Measurements from ENCODE around the gene NFIB. TPM values are rescaled to one million over a fixed set of nuclear protein-coding genes. Genes with fewer than 3 reads are reported as not detected.

The NFIB gene
- total and polyA plus RNA-seq, 2 of the 4 experiments (the other 2 are of a cell fraction) = 1.4 to 2.0 TPM

- DNase-seq (no peak), ATAC-seq (ENCODE audit: low read depth) (no peak)
- Histone ChIP-seq H3K4me2 (ENCODE audit: low read depth, low read length) (no peak overlapping the region), H3K18ac (ENCODE audit: low read depth, low read length) (no peak overlapping the region), H3K9me1 (ENCODE audit: insufficient read depth, low read length) (no peaks in the 10 kb centered on the region), H3K9me3 (ENCODE audit: control insufficient read depth, insufficient read depth, low read length) (peaks cover 10% of the 10 kb centered on the region; the same call in 1 of the 2 replicates), H3K27me3 (ENCODE audit: control insufficient read depth, insufficient read depth, low read length) (peaks cover 86% of the 10 kb centered on the region), H2BK5ac (ENCODE audit: low read depth, low read length, poor library complexity, severe bottlenecking) (no peak overlapping the region), H3K36me3 (ENCODE audit: control insufficient read depth, insufficient read depth, low read length) (no peaks in the 10 kb centered on the region), H2AK5ac (ENCODE audit: low read depth, low read length) (no peak overlapping the region), H4K20me1 (ENCODE audit: insufficient read depth, low read length) (no peaks in the 10 kb centered on the region; the same call in 1 of the 2 replicates), H3K23ac (ENCODE audit: low read depth, low read length) (no peak overlapping the region), H3K4me3 (ENCODE audit: insufficient read depth, low read depth, low read length) (no peak overlapping the region), H2BK15ac (ENCODE audit: low read depth, low read length) (no peak overlapping the region), H4K5ac (ENCODE audit: low read depth, low read length) (no peak overlapping the region), H3K9ac (ENCODE audit: low read depth, low read length) (no peak overlapping the region), H4K8ac (ENCODE audit: low read depth in 2 of 2, low read length in 2 of 2) (no peak overlapping the region), H3K14ac (replicated peaks; ENCODE audit: low read depth, low read length) (no peak overlapping the region), H3K4ac (ENCODE audit: low read depth, low read length) (no peak overlapping the region), H2AK9ac (replicated peaks; ENCODE audit: low read depth, low read length, poor library complexity) (no peak overlapping the region), H3K4me1 (ENCODE audit: control insufficient read depth, insufficient read depth, low read length) (no peaks in the 10 kb centered on the region; the same call in 1 of the 2 replicates), H3K27ac (ENCODE audit: insufficient read depth, low read length) (no peak overlapping the region), H2BK20ac (ENCODE audit: low read depth, low read length) (no peak overlapping the region), H4K91ac (ENCODE audit: insufficient read depth, low read depth, low read length) (no peak overlapping the region), H3K79me1 (ENCODE audit: low read depth in 1 of 2, low read length in 2 of 2) (no peaks in the 10 kb centered on the region), H2BK120ac (ENCODE audit: low read depth, low read length) (no peak overlapping the region), H3K56ac (ENCODE audit: extremely low read depth, insufficient read depth, low read length) (no peak overlapping the region), H2AFZ (replicated peaks; ENCODE audit: low read length, poor library complexity) (no peak overlapping the region)
- 80% methylated on average over 1 of the region's 4 CpGs; no CpG with 5 or more reads in 1 of the 2 experiments for WGBS, 2 experiments (ENCODE audit: extremely low coverage in 2 of 2, insufficient read length in 1 of 2)
- intact Hi-C loops (cut with micrococcal nuclease) = no loop called here
- CTCF ChIA-PET = no interaction called here
- in situ Hi-C loops (cut with MboI; ENCODE audit: low sequenced_read_pairs) = no loop called here
- POLR2A ChIA-PET (ENCODE audit: unreplicated experiment) = no interaction called here
- no TSS peak for BruUV-seq (replicated peaks)
- no peak for TF ChIP-seq RAD21 (IDR thresholded peaks at IDR 0.05; ENCODE audit: low read length)
- no peak for TF ChIP-seq SMC3 (IDR thresholded peaks at IDR 0.05; ENCODE audit: low read depth, low read length)
- TF ChIP-seq USF2 (IDR thresholded peaks at IDR 0.05; ENCODE audit: low read depth, low read length) = no peak
- no peak for TF ChIP-seq RFX5 (IDR thresholded peaks at IDR 0.05; ENCODE audit: low read depth, low read length)
- no peak for TF ChIP-seq NFE2L2 (IDR thresholded peaks at IDR 0.05; ENCODE audit: low read depth, low read length)
- no peak for TF ChIP-seq MXI1 (IDR thresholded peaks at IDR 0.05; ENCODE audit: borderline replicate concordance, low read depth, low read length)
- TF ChIP-seq POLR2A (IDR thresholded peaks at IDR 0.05; ENCODE audit: low read depth, low read length) = no peak
- no peak for TF ChIP-seq MAZ (IDR thresholded peaks at IDR 0.05; ENCODE audit: borderline replicate concordance, low read depth, low read length)
- no peak for TF ChIP-seq MAFK (IDR thresholded peaks at IDR 0.05; ENCODE audit: low read depth, low read length)
- TF ChIP-seq RCOR1 (IDR thresholded peaks at IDR 0.05; ENCODE audit: insufficient replicate concordance, low read length) = no peak
- no peak for TF ChIP-seq BHLHE40 (IDR thresholded peaks at IDR 0.05; ENCODE audit: low read depth, low read length)
- TF ChIP-seq CTCF (conservative IDR thresholded peaks at IDR 0.05; ENCODE audit: low read depth, low read length) = no peak
- TF ChIP-seq, protein P1, sequence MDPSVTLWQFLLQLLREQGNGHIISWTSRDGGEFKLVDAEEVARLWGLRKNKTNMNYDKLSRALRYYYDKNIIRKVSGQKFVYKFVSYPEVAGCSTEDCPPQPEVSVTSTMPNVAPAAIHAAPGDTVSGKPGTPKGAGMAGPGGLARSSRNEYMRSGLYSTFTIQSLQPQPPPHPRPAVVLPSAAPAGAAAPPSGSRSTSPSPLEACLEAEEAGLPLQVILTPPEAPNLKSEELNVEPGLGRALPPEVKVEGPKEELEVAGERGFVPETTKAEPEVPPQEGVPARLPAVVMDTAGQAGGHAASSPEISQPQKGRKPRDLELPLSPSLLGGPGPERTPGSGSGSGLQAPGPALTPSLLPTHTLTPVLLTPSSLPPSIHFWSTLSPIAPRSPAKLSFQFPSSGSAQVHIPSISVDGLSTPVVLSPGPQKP (IDR thresholded peaks at IDR 0.05; ENCODE audit: borderline replicate concordance, low read depth, low read length) = no peak
- no peak for TF ChIP-seq CHD1 (IDR thresholded peaks at IDR 0.05; ENCODE audit: low read depth, low read length)
- TF ChIP-seq FOS (IDR thresholded peaks at IDR 0.05; ENCODE audit: low read depth, low read length) = no peak
- TF ChIP-seq CEBPB (IDR thresholded peaks at IDR 0.05; ENCODE audit: low read depth, low read length) = no peak
- dilution Hi-C loops (cut with HindIII; ENCODE audit: low sequenced_read_pairs, unreplicated experiment) = no loop called here
Measured at GRCh38 chr9:14342736-14343135, 28.8 kb upstream of the NFIB start.
